Measurements from ENCODE around the gene TSC2.
"Not testable (repeated sequence)": the region's sequence is repeated elsewhere in the genome, so short reads cannot be mapped to it uniquely, and the experiment has no call there.

Gene TSC2

DNA sequence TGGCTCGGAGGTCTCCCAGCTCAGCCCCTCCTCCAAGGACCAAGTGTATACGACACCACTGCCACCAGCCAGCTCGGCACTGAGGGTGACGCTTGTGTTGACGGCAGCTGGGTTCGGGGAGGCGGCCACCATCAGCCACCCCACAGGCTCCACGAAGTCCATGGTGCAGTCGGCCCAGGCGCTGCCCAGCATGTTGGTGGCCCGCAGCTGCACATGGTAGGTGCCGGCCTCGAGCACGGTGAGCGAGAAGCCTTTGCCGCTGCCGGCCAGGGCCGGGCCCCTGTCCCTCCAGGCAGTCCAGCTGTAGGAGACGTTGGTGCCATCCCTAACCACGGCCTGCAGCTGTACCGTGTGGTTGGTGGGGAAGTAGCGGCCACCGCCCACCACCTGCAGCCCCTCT lies 62.1 kb downstream of the TSC2 start:
- H2AFZ ChIP-seq (ENCODE audit: low read depth, low read length); H3K9ac ChIP-seq (ENCODE audit: low read length); H3K79me2 ChIP-seq (ENCODE audit: low read length); H3K27ac ChIP-seq (ENCODE audit: low read length); H3K36me3 ChIP-seq (replicated peaks; ENCODE audit: low read depth, low read length); H3K9me3 ChIP-seq (ENCODE audit: insufficient read depth, low read length); H3K27me3 ChIP-seq (ENCODE audit: low read depth, low read length); H3K4me1 ChIP-seq (ENCODE audit: low read length); H4K20me1 ChIP-seq (ENCODE audit: insufficient read depth, low read length); H3K4me3 ChIP-seq (ENCODE audit: low read length); H3K4me2 ChIP-seq (ENCODE audit: low read length): not testable (repeated sequence)

DNA sequence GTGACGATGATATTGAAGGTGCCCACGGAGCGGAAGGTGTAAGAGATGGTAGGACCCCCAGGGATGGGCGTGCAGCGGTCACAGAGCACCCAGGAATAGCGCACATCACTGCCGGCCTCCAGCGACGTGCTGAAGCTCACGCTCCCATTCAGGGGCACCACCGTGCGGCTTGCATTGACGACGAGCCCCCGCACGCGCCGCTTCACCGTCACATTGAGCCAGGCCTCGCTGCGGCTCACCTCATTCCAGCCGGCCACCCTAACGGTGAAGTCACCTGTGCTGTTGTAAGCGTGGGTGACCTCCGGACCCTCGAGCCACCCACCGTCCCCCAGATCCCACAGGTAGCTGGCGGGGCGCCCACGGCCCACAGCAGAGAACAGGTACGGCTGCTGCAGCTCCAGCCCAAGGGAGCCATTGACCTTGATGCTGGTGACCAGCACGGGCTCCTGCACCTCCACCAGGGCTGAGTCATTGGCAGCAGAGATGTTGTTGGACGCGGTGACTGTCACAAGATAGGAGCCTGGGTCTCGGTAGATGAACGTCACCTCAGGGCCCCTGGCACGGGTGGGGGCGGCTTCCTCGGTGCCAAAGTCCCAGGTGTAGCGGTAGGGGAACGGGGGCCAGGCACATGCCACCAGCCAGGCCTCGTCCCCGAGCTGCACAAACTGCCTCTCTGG lies 62.7 kb downstream of the TSC2 start:
- not testable (repeated sequence) for H3K4me2 ChIP-seq (ENCODE audit: low read length); H3K79me2 ChIP-seq (ENCODE audit: low read length); H3K36me3 ChIP-seq (replicated peaks; ENCODE audit: low read depth, low read length); H3K9me3 ChIP-seq (ENCODE audit: insufficient read depth, low read length); H3K4me1 ChIP-seq (ENCODE audit: low read length); H3K27ac ChIP-seq (ENCODE audit: low read length); H3K9ac ChIP-seq (ENCODE audit: low read length); H3K4me3 ChIP-seq (ENCODE audit: low read length); H2AFZ ChIP-seq (ENCODE audit: low read depth, low read length); H4K20me1 ChIP-seq (ENCODE audit: insufficient read depth, low read length); H3K27me3 ChIP-seq (ENCODE audit: low read depth, low read length)

DNA sequence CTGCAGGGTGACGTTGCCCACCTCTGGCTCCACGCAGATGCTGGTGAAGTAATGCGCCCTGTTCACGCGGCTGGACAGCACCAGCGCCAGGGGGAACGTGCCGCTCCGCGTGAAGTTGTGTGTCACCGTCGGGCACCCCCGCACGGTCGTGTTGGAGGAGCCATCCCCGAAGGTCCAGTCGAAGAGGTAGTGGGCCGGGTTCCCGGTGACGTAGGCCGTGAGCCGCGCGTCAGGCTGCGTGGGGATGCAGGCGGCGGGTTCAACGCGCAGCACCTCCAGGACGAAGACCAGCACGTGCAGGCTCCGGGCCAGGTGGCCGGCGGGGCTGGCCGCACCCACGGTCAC lies 63.2 kb downstream of the TSC2 start:
- not testable (repeated sequence) for H3K4me2 ChIP-seq (ENCODE audit: low read length); H3K4me3 ChIP-seq (ENCODE audit: low read length); H3K27me3 ChIP-seq (ENCODE audit: low read depth, low read length); H2AFZ ChIP-seq (ENCODE audit: low read depth, low read length); H3K9ac ChIP-seq (ENCODE audit: low read length); H3K36me3 ChIP-seq (replicated peaks; ENCODE audit: low read depth, low read length); H3K4me1 ChIP-seq (ENCODE audit: low read length); H3K27ac ChIP-seq (ENCODE audit: low read length); H3K9me3 ChIP-seq (ENCODE audit: insufficient read depth, low read length); H4K20me1 ChIP-seq (ENCODE audit: insufficient read depth, low read length); H3K79me2 ChIP-seq (ENCODE audit: low read length)

DNA sequence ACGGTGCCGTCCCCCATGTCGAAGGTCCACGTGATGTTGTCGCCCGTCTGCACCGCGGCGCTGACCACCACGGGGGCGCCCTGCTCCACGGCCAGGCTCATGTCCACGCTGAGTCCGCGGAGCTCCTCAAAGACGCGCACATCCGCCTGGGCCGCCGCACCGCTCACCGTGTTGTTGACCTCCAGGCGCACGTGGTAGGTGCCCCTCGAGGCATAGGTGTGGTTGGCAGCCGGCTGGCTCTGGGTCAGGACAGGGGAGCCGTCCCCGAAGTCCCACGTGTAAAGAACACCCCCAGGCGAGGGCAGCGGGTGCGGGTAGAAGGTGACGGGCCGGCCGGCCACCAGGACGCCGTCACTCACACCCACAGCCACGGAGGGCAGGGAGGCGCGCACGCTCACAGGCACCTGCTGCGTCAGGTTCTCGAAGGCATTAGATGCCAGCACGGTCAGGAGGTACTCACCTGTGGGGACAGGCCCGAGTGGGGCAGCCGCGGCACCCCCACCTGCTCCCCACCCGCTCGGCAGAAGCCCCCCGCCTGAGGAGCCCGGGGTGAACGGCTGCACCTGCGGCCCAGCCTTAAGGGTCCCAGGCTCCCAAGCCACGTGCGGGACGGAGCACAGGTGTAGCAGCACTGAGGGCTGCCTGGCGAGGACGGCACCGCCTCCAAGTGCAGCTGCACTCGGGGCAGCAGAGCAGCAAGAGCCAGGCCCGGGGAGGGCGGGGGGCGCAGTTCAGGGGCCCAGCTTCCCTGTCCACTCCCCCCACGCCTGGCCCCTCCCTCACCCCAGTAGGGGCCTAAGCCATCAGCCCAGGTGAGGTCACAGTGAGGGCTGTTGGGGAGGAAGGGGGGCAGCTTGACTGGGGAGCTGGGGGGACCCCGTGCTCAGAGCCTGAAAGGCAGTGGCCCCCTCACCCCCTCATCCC lies 63.9 kb downstream of the TSC2 start:
- not testable (repeated sequence) for H3K27me3 ChIP-seq (ENCODE audit: low read depth, low read length); H4K20me1 ChIP-seq (ENCODE audit: insufficient read depth, low read length); H3K9me3 ChIP-seq (ENCODE audit: insufficient read depth, low read length); H3K4me3 ChIP-seq (ENCODE audit: low read length); H2AFZ ChIP-seq (ENCODE audit: low read depth, low read length); H3K79me2 ChIP-seq (ENCODE audit: low read length); H3K27ac ChIP-seq (ENCODE audit: low read length); H3K9ac ChIP-seq (ENCODE audit: low read length); H3K36me3 ChIP-seq (replicated peaks; ENCODE audit: low read depth, low read length); H3K4me1 ChIP-seq (ENCODE audit: low read length); H3K4me2 ChIP-seq (ENCODE audit: low read length)

DNA sequence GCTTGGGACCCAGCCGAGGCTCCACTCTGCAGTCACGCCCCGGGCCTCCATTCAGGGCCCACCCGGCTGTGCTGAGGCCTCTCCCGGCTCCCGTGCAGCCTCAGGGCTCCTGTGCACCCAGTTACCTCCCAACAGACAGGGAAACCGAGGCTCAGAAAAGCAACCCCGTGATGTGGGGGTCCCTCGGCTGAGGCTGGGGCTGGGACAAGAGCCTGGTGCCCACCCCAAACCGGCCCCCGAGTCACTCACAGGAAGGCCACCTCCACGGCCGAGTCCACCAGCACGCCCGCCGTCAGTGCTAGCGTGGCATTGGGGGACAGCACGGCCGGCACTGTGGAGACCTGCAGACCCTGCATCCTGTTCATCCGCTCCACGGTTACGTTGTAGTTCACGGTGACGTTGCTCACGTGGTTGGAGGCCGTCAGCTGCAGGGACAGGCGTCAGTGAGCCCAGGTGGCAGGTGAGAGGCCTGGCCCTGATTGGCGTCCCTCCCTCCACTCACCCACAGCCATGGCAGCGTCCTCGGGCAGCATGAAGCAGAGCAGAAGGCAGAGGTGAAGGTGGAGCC lies 64.8 kb downstream of the TSC2 start:
- not testable (repeated sequence) for H3K9ac ChIP-seq (ENCODE audit: low read length); H4K20me1 ChIP-seq (ENCODE audit: insufficient read depth, low read length); H3K4me3 ChIP-seq (ENCODE audit: low read length); H3K4me1 ChIP-seq (ENCODE audit: low read length); H3K36me3 ChIP-seq (replicated peaks; ENCODE audit: low read depth, low read length); H3K27me3 ChIP-seq (ENCODE audit: low read depth, low read length); H3K27ac ChIP-seq (ENCODE audit: low read length); H2AFZ ChIP-seq (ENCODE audit: low read depth, low read length); H3K79me2 ChIP-seq (ENCODE audit: low read length); H3K9me3 ChIP-seq (ENCODE audit: insufficient read depth, low read length); H3K4me2 ChIP-seq (ENCODE audit: low read length)

DNA sequence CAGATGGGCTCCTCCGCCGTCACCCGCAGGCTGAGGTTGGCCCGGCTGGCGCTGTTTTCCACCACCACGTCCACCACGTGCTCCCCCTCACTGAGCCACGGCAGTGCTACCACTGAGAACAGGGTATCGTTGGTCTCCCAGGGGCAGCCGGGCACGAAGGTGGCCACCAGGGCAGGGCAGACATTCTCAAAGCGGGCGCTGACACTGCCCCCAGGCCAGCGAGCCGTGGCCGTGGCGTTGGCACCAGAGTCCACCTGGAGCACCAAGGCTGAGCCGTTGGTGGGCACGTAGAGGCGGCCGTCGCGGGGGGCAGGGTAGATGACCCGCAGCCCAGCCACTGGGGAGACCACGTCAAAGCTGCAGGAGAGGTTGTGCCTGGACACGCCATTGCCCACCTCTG lies 66.4 kb downstream of the TSC2 start:
- H3K4me2 ChIP-seq (ENCODE audit: low read length); H3K9me3 ChIP-seq (ENCODE audit: insufficient read depth, low read length); H3K4me3 ChIP-seq (ENCODE audit: low read length); H3K27me3 ChIP-seq (ENCODE audit: low read depth, low read length); H3K4me1 ChIP-seq (ENCODE audit: low read length); H3K36me3 ChIP-seq (replicated peaks; ENCODE audit: low read depth, low read length); H3K9ac ChIP-seq (ENCODE audit: low read length); H3K79me2 ChIP-seq (ENCODE audit: low read length); H4K20me1 ChIP-seq (ENCODE audit: insufficient read depth, low read length); H2AFZ ChIP-seq (ENCODE audit: low read depth, low read length); H3K27ac ChIP-seq (ENCODE audit: low read length): not testable (repeated sequence)

DNA sequence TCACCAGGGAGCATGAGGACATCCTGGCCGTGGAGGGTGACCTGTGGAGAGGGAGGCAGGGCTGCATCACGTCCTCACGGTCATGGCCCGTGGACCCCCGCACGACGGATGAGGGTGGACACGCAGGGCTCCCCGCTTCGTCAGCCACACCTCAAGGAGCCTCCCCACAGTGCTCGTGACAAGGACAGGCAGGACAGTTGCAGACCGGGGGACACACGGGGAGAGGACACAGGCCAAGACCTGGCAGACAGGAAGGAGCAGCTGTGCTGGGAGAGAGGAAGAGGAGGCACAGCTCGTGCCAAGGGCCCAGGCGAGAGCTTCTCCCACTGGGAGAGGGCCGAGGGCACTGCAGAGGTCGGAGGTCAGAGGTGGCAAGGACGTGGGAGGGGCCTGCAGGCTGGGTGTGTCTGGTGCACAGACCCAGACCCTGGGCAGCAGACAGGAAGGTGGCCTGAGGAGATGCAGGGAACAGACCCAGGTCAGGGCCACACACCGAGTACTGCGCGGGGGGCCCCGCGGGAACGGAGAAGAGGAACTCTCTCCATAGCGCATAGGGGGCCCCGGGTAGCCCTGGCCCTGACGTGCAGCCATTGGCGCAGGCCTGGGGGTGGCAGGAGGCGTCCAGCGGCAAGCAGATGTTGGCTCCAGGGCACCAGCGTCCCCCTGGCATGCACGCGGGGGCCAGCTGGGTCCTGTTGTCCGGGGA lies 67.3 kb downstream of the TSC2 start:
- H3K27me3 ChIP-seq (ENCODE audit: low read depth, low read length); H3K4me2 ChIP-seq (ENCODE audit: low read length); H3K4me3 ChIP-seq (ENCODE audit: low read length); H2AFZ ChIP-seq (ENCODE audit: low read depth, low read length); H3K79me2 ChIP-seq (ENCODE audit: low read length); H3K36me3 ChIP-seq (replicated peaks; ENCODE audit: low read depth, low read length); H3K4me1 ChIP-seq (ENCODE audit: low read length); H3K9me3 ChIP-seq (ENCODE audit: insufficient read depth, low read length); H3K9ac ChIP-seq (ENCODE audit: low read length); H4K20me1 ChIP-seq (ENCODE audit: insufficient read depth, low read length); H3K27ac ChIP-seq (ENCODE audit: low read length): not testable (repeated sequence)

All from OCI-LY3 (cell line).